Testis (tissue), 2 donors: ENCODE results near the gene ZBTB7A.

ENCODE experiments used
- CTCF ChIP-seq, 3 experiments: fragments of 450-650 bp in 2 of 3; fragments of 200-600 bp in 1 of 3; sonication (generic) in 1 of 3; IDR thresholded peaks; one replicate each; pipeline ENCODE4 v1.5.1; 2016 to 2019; ENCODE audit warnings: antibody characterized with exemption in 3 of 3, mild to moderate bottlenecking in 2 of 3, moderate library complexity in 1 of 3
- POLR2A ChIP-seq: fragments of 450-650 bp; IDR thresholded peaks from one replicate; pipeline ENCODE4 v1.6.1; 2017; ENCODE audit warnings: antibody characterized with exemption, mild to moderate bottlenecking, moderate library complexity

GRCh38 chr19:4042064-4042730, 24.5 kb downstream of the ZBTB7A start:
- TF ChIP-seq CTCF (IDR thresholded peaks at IDR 0.05), result no peak
- TF ChIP-seq POLR2A, result no peak
